ENCODE results near the gene SLC12A1. TPM values are rescaled to one million over a fixed set of nuclear protein-coding genes. Genes with fewer than 3 reads are reported as not detected.

The SLC12A1 gene
- total RNA-seq, 1 experiment from 2014 or later = not detected

DNA sequence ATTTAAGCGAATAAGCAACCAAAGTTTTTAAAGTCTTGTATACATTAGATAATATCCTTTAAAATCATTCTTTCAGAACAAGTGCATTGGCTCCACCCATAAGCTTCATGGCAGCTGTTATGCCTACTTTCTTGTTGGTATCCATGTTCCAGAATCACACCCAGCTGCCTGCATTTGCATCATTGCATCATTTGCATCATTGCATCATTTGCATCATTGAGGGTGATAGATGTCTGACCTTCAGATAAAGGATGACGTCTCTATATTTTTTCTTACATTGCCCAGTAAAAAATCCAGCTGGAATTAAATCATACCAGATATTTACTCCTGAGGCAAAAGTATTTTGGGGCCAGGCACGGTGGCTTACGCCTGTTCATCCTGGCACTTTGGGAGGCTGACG is 42.3 kb downstream of the SLC12A1 start:
- Histone ChIP-seq H3K36me3 (ENCODE audit: insufficient read depth, low read length) (no peaks in the 10 kb centered on the region), H3K4me2 (ENCODE audit: low read depth, low read length, poor library complexity, severe bottlenecking) (no peak overlapping the region), H3K27me3 (ENCODE audit: low read length) (no peaks in the 10 kb centered on the region), H3K9me3 (ENCODE audit: low read length) (no peaks in the 10 kb centered on the region), H3K4me3 (ENCODE audit: low read length) (no peak overlapping the region), H3K27ac (ENCODE audit: low read length) (no peak overlapping the region), H4K20me1 (ENCODE audit: insufficient read depth, low read depth, low read length) (no peaks in the 10 kb centered on the region), H3K79me2 (ENCODE audit: low read length) (no peaks in the 10 kb centered on the region), H3K9me2 (replicated peaks; ENCODE audit: insufficient read depth, low read length) (no peaks in the 10 kb centered on the region), H2AFZ (ENCODE audit: low read length) (no peak overlapping the region), H3K4me1 (ENCODE audit: low read length) (no peaks in the 10 kb centered on the region), H3K9ac (ENCODE audit: low read length) (no peak overlapping the region)
- no peak for DNase-seq

DNA sequence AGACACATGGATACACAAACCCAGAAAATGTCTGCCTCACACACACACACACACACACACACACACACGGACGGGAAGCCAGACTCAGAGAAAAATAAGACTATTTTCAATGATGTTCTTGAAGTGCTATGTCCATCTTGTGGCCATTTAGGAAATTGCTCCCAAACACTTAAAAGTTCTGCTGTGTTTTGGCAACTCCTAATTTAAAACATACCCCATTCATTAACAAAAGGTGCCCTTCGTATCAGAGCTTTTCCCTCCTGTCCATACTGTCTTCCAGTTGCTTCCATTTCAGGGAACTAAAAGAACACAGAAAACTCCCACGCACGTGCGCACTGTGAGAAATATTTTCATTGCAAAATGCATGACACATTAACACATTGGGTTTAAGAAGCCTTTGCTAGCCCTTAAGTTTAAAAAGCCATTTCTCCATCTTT is 44.6 kb downstream of the SLC12A1 start:
- Histone ChIP-seq H3K27ac (ENCODE audit: low read length) (no peak overlapping the region), H3K27me3 (ENCODE audit: low read length) (no peaks in the 10 kb centered on the region), H3K9me3 (ENCODE audit: low read length) (no peaks in the 10 kb centered on the region), H3K9ac (ENCODE audit: low read length) (no peak overlapping the region), H3K4me3 (ENCODE audit: low read length) (no peak overlapping the region), H3K4me1 (ENCODE audit: low read length) (no peaks in the 10 kb centered on the region), H3K4me2 (ENCODE audit: low read depth, low read length, poor library complexity, severe bottlenecking) (no peak overlapping the region), H3K9me2 (replicated peaks; ENCODE audit: insufficient read depth, low read length) (no peaks in the 10 kb centered on the region), H2AFZ (ENCODE audit: low read length) (no peak overlapping the region), H4K20me1 (ENCODE audit: insufficient read depth, low read depth, low read length) (no peaks in the 10 kb centered on the region), H3K79me2 (ENCODE audit: low read length) (no peaks in the 10 kb centered on the region), H3K36me3 (ENCODE audit: insufficient read depth, low read length) (no peaks in the 10 kb centered on the region)
- DNase-seq = peak; percentile 83

DNA sequence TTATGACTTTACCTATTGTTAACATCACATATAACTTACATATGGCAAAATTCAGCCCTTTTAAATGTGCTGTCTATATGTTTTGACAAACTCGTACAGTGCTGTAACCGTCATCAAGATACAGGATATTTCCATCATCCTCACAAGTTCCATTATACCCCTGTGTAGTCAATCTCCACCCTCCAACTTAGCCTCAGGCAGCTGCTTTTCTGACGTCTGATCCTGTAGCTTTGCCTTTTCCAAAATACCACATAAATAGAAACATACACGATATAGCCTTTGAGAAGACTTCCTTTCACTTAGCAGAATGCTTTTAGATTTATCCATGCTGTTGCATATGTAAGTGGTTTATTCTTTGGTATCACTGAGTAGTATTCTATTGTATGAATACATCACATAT is 47.1 kb downstream of the SLC12A1 start:
- Histone ChIP-seq H3K79me2 (ENCODE audit: low read length) (no peaks in the 10 kb centered on the region), H2AFZ (ENCODE audit: low read length) (no peak overlapping the region), H3K9me3 (ENCODE audit: low read length) (no peaks in the 10 kb centered on the region), H3K4me1 (ENCODE audit: low read length) (no peaks in the 10 kb centered on the region), H3K36me3 (ENCODE audit: insufficient read depth, low read length) (no peaks in the 10 kb centered on the region), H3K9me2 (replicated peaks; ENCODE audit: insufficient read depth, low read length) (no peaks in the 10 kb centered on the region), H4K20me1 (ENCODE audit: insufficient read depth, low read depth, low read length) (no peaks in the 10 kb centered on the region), H3K4me2 (ENCODE audit: low read depth, low read length, poor library complexity, severe bottlenecking) (no peak overlapping the region), H3K9ac (ENCODE audit: low read length) (no peak overlapping the region), H3K27ac (ENCODE audit: low read length) (no peak overlapping the region), H3K27me3 (ENCODE audit: low read length) (no peaks in the 10 kb centered on the region), H3K4me3 (ENCODE audit: low read length) (no peak overlapping the region)
- DNase-seq = no peak

DNA sequence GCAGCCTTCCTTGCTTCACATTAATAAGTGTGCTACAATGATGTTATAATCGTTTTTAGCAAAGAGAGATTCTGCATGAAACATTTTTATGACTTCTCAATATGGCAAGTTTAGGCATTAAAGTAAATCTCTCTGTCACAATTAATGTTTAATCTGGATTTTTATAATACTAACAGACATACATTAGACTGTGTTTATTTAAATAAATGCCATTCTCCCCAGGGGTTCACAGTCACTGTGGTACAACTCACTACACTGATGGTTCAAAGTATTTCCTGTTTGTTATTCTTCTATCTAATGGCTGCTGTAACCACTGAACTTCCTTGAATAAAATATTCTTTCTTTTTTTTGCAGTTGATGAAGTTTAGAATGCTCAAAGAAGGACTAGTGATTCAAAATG is 59.0 kb downstream of the SLC12A1 start:
- H3K27me3 ChIP-seq (ENCODE audit: low read length) = no peaks in the 10 kb centered on the region
- H3K4me2 ChIP-seq (ENCODE audit: low read depth, low read length, poor library complexity, severe bottlenecking) = no peak overlapping the region
- no peaks in the 10 kb centered on the region for H3K9me2 ChIP-seq (replicated peaks; ENCODE audit: insufficient read depth, low read length)
- H3K36me3 ChIP-seq (ENCODE audit: insufficient read depth, low read length) = no peaks in the 10 kb centered on the region
- H3K4me3 ChIP-seq (ENCODE audit: low read length) = no peak overlapping the region
- no peak overlapping the region for H2AFZ ChIP-seq (ENCODE audit: low read length)
- H3K9me3 ChIP-seq (ENCODE audit: low read length) = no peaks in the 10 kb centered on the region
- no peak overlapping the region for H3K9ac ChIP-seq (ENCODE audit: low read length)
- DNase-seq = no peak
- no peak overlapping the region for H3K27ac ChIP-seq (ENCODE audit: low read length)
- no peaks in the 10 kb centered on the region for H4K20me1 ChIP-seq (ENCODE audit: insufficient read depth, low read depth, low read length)
- no peaks in the 10 kb centered on the region for H3K79me2 ChIP-seq (ENCODE audit: low read length)
- peaks cover 5% of the 10 kb centered on the region; the same call in 1 of the 2 replicates for H3K4me1 ChIP-seq (ENCODE audit: low read length)

DNA sequence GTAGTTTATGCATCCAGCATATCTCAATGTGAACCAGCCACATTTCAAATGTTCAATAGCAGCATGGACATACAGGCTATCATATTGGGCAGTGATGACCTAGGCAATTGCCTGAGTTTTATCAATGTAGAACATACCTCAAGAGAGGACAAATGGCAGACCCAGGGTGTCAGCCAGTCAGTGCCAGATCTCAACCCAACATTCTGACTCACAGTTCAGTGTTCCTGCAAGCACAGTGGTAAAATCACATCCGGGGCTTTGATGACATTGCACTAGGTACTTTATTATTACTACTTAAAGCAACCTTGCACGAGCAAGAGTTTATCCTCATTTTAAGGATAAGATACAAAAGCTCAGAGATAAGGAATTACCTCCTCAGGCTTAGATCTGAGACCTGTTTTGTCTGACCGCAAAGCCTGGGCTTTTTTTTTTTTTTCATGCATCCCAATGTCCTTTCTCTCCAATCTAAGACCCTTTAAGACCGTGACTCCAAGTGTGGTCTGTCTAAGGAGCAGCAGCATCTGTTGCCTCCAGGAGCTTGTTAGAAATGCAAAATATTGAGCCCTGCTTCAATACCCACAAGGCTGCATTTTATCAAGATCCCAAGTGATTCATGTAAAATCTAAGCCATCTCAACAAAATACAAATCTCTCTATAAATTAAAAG is 60.1 kb downstream of the SLC12A1 start:
- H3K9me3 ChIP-seq (ENCODE audit: low read length) = no peaks in the 10 kb centered on the region
- H3K4me1 ChIP-seq (ENCODE audit: low read length) = peaks cover 5% of the 10 kb centered on the region; the same call in 1 of the 2 replicates
- no peak for DNase-seq
- no peaks in the 10 kb centered on the region for H4K20me1 ChIP-seq (ENCODE audit: insufficient read depth, low read depth, low read length)
- no peaks in the 10 kb centered on the region for H3K27me3 ChIP-seq (ENCODE audit: low read length)
- H3K27ac ChIP-seq (ENCODE audit: low read length) = no peak overlapping the region
- H3K36me3 ChIP-seq (ENCODE audit: insufficient read depth, low read length) = no peaks in the 10 kb centered on the region
- H3K4me3 ChIP-seq (ENCODE audit: low read length) = no peak overlapping the region
- no peak overlapping the region for H2AFZ ChIP-seq (ENCODE audit: low read length)
- H3K9me2 ChIP-seq (replicated peaks; ENCODE audit: insufficient read depth, low read length) = no peaks in the 10 kb centered on the region
- no peak overlapping the region for H3K4me2 ChIP-seq (ENCODE audit: low read depth, low read length, poor library complexity, severe bottlenecking)
- H3K9ac ChIP-seq (ENCODE audit: low read length) = no peak overlapping the region
- no peaks in the 10 kb centered on the region for H3K79me2 ChIP-seq (ENCODE audit: low read length)

DNA sequence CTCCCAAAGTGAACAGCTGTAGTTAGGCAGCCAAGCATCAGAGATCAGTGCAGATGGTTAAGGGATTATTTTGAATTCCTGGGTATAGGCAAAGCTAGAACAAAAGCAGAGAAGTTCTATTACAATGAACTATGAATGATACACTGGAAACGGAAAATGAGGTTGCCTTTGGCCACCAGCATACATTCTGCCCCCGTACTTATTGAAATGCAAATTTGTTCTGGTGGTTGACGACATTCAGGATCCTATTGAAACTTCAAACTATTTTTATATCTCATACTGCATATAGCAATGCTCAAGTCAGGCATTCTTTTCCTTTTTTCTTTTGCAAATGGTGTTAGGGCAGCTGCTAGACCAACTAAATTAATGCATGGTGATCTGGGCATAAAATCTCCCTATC is 61.7 kb downstream of the SLC12A1 start:
- H3K9me2 ChIP-seq (replicated peaks; ENCODE audit: insufficient read depth, low read length) = no peaks in the 10 kb centered on the region
- H3K27ac ChIP-seq (ENCODE audit: low read length) = no peak overlapping the region
- no peaks in the 10 kb centered on the region for H3K27me3 ChIP-seq (ENCODE audit: low read length)
- no peak overlapping the region for H3K4me3 ChIP-seq (ENCODE audit: low read length)
- H3K36me3 ChIP-seq (ENCODE audit: insufficient read depth, low read length) = no peaks in the 10 kb centered on the region
- H2AFZ ChIP-seq (ENCODE audit: low read length) = no peak overlapping the region
- H3K4me1 ChIP-seq (ENCODE audit: low read length) = peaks cover 5% of the 10 kb centered on the region; the same call in 1 of the 2 replicates
- H3K4me2 ChIP-seq (ENCODE audit: low read depth, low read length, poor library complexity, severe bottlenecking) = no peak overlapping the region
- DNase-seq = no peak
- no peaks in the 10 kb centered on the region for H4K20me1 ChIP-seq (ENCODE audit: insufficient read depth, low read depth, low read length)
- H3K9me3 ChIP-seq (ENCODE audit: low read length) = no peaks in the 10 kb centered on the region
- H3K9ac ChIP-seq (ENCODE audit: low read length) = no peak overlapping the region
- H3K79me2 ChIP-seq (ENCODE audit: low read length) = no peaks in the 10 kb centered on the region

DNA sequence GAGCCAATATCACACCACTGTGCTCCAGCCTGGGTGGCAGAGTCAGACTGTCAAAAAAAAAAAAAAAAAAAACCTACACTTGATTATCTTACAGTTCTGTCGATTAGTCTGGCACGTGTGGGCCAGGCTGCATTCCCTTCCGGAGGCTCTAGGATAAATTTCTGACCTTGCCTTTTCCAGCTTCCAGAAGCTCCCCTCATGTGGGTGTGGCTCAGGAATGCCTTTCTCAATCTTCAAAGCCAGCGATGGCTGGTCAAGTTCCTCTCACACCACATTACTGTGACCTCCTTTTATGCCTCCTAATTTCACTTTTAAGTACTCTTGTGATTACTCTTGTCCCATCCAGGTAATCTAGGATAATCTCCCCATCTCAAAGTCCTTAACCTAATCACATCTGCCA is 66.9 kb downstream of the SLC12A1 start:
- peaks cover 5% of the 10 kb centered on the region; the same call in 1 of the 2 replicates for H3K4me1 ChIP-seq (ENCODE audit: low read length)
- DNase-seq = no peak
- no peak overlapping the region for H3K27ac ChIP-seq (ENCODE audit: low read length)
- no peaks in the 10 kb centered on the region for H4K20me1 ChIP-seq (ENCODE audit: insufficient read depth, low read depth, low read length)
- H2AFZ ChIP-seq (ENCODE audit: low read length) = no peak overlapping the region
- H3K9me3 ChIP-seq (ENCODE audit: low read length) = no peaks in the 10 kb centered on the region
- no peaks in the 10 kb centered on the region for H3K9me2 ChIP-seq (replicated peaks; ENCODE audit: insufficient read depth, low read length)
- H3K27me3 ChIP-seq (ENCODE audit: low read length) = no peaks in the 10 kb centered on the region
- no peak overlapping the region for H3K4me3 ChIP-seq (ENCODE audit: low read length)
- no peak overlapping the region for H3K9ac ChIP-seq (ENCODE audit: low read length)
- no peaks in the 10 kb centered on the region for H3K79me2 ChIP-seq (ENCODE audit: low read length)
- no peak overlapping the region for H3K4me2 ChIP-seq (ENCODE audit: low read depth, low read length, poor library complexity, severe bottlenecking)
- no peaks in the 10 kb centered on the region for H3K36me3 ChIP-seq (ENCODE audit: insufficient read depth, low read length)

DNA sequence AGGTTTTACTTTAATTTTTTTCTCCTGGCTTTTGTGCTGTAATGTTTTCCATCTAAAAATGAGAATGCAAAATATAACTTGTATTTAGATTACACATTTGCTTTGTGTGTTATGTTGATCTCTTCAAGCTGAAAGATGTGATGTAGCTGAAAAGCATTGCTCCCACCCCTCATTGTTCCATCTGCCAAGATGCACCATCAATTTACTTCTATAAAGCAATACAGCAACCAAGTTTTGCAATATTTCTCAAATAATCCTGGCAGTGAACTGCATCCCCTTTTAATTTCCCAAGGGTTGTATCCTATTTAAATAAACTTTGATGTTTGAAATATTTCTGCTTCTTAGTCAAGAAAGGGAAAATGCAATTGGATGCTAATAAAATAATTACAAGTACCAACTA is 72.6 kb downstream of the SLC12A1 start:
- no peak overlapping the region for H3K9ac ChIP-seq (ENCODE audit: low read length)
- no peaks in the 10 kb centered on the region for H3K27me3 ChIP-seq (ENCODE audit: low read length)
- H3K4me3 ChIP-seq (ENCODE audit: low read length) = no peak overlapping the region
- H4K20me1 ChIP-seq (ENCODE audit: insufficient read depth, low read depth, low read length) = no peaks in the 10 kb centered on the region
- DNase-seq = no peak
- no peaks in the 10 kb centered on the region for H3K36me3 ChIP-seq (ENCODE audit: insufficient read depth, low read length)
- H3K79me2 ChIP-seq (ENCODE audit: low read length) = no peaks in the 10 kb centered on the region
- no peaks in the 10 kb centered on the region for H3K4me1 ChIP-seq (ENCODE audit: low read length)
- H2AFZ ChIP-seq (ENCODE audit: low read length) = no peak overlapping the region
- no peak overlapping the region for H3K4me2 ChIP-seq (ENCODE audit: low read depth, low read length, poor library complexity, severe bottlenecking)
- H3K27ac ChIP-seq (ENCODE audit: low read length) = no peak overlapping the region
- no peaks in the 10 kb centered on the region for H3K9me3 ChIP-seq (ENCODE audit: low read length)
- no peaks in the 10 kb centered on the region for H3K9me2 ChIP-seq (replicated peaks; ENCODE audit: insufficient read depth, low read length)
